ENCODE measurements around the gene ITPR3. TPM values are rescaled to one million over a fixed set of nuclear protein-coding genes. Genes with fewer than 3 reads are reported as not detected.
A peak's percentile ranks its signal among the peaks of the same experiment; 100 is the strongest.

Gene ITPR3
- total and polyA plus RNA-seq, 4 donors: 0.49 to 2.8 (median 0.71) TPM

DNA sequence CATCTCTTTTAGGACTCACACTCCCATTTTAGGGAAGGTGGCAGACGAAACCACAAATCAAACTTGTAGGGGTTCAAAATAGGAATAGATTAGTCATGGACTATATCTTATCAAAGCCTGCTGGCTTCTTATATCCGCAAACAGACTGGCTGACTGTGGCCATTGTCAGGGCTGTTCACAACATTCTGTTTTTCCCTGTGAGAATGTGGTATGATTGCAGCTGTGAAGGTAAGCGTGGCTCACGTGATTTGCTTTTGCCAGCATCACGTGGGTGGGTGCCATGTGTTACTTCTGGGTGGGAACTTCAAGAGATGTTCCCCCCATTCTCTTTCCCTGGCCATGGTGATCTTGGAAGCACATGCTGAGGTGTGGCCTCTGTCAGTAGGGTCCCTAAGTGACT lies 119.7 kb downstream of the ITPR3 start:
- Histone ChIP-seq H3K9me3 (ENCODE audit: control insufficient read depth in 4 of 4, low read length in 3 of 4) (no peaks in the 10 kb centered on the region), H3K4me3 (ENCODE audit: low read depth in 1 of 3, low read length in 3 of 3) (no peak overlapping the region), H3K27me3 (ENCODE audit: control insufficient read depth in 4 of 4, insufficient read depth in 4 of 4, low read length in 3 of 4) (no peaks in the 10 kb centered on the region), H3K4me1 (ENCODE audit: control insufficient read depth in 4 of 4, insufficient read depth in 4 of 4, low read length in 3 of 4) (peaks cover 13 to 59% (median 44%) of the 10 kb centered on the region in 4 donors), H3K27ac (ENCODE audit: low read depth in 1 of 2, low read length in 2 of 2) (peak overlapping the region; percentile 87 to 93), H3K36me3 (ENCODE audit: control insufficient read depth in 4 of 4, insufficient read depth in 3 of 4, low read depth in 1 of 4, low read length in 3 of 4) (no peaks in the 10 kb centered on the region), H3K9ac (ENCODE audit: low read depth in 1 of 2, low read length in 2 of 2) (no peak overlapping the region)
- TF ChIP-seq JUND (IDR thresholded peaks at IDR 0.05) (no peak), ATF3 (IDR thresholded peaks at IDR 0.05) (no peak), ZBTB33 (IDR thresholded peaks at IDR 0.05) (no peak), EGR1 (IDR thresholded peaks at IDR 0.05; ENCODE audit: low read depth in 2 of 2) (no peak), GABPA (IDR thresholded peaks at IDR 0.05 in 1 of 2, conservative IDR thresholded peaks at IDR 0.05 in 1 of 2) (no peak), REST (IDR thresholded peaks at IDR 0.05) (no peak), FOXA1 (IDR thresholded peaks at IDR 0.05) (no peak), HNF4G (IDR thresholded peaks at IDR 0.05) (no peak)
- TF ChIP-seq, protein P1, sequence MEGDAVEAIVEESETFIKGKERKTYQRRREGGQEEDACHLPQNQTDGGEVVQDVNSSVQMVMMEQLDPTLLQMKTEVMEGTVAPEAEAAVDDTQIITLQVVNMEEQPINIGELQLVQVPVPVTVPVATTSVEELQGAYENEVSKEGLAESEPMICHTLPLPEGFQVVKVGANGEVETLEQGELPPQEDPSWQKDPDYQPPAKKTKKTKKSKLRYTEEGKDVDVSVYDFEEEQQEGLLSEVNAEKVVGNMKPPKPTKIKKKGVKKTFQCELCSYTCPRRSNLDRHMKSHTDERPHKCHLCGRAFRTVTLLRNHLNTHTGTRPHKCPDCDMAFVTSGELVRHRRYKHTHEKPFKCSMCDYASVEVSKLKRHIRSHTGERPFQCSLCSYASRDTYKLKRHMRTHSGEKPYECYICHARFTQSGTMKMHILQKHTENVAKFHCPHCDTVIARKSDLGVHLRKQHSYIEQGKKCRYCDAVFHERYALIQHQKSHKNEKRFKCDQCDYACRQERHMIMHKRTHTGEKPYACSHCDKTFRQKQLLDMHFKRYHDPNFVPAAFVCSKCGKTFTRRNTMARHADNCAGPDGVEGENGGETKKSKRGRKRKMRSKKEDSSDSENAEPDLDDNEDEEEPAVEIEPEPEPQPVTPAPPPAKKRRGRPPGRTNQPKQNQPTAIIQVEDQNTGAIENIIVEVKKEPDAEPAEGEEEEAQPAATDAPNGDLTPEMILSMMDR (IDR thresholded peaks at IDR 0.05; ENCODE audit: low read depth, low read length, missing input control): no peak
- 88% methylated on average over 5 of the region's 5 CpGs for WGBS
- no peak for DNase-seq (ENCODE audit: low spot score)

GRCh38 chr6:33742092-33742491 lies 121.0 kb downstream of the ITPR3 start:
- TF ChIP-seq ZBTB33 (IDR thresholded peaks at IDR 0.05): no peak
- TF ChIP-seq JUND (IDR thresholded peaks at IDR 0.05): no peak
- no peak for TF ChIP-seq HNF4A (conservative IDR thresholded peaks at IDR 0.05)
- TF ChIP-seq HNF4G (IDR thresholded peaks at IDR 0.05): no peak
- no peak for TF ChIP-seq NR2F2 (IDR thresholded peaks at IDR 0.05)
- TF ChIP-seq SP1 (IDR thresholded peaks at IDR 0.05): no peak
- no peak for TF ChIP-seq REST (IDR thresholded peaks at IDR 0.05)
- Histone ChIP-seq H3K4me1 (ENCODE audit: control insufficient read depth in 4 of 4, insufficient read depth in 4 of 4, low read length in 3 of 4) (peaks cover 13 to 68% (median 52%) of the 10 kb centered on the region in 4 donors), H3K9ac (ENCODE audit: low read depth in 1 of 2, low read length in 2 of 2) (no peak overlapping the region), H3K9me3 (ENCODE audit: control insufficient read depth in 4 of 4, low read length in 3 of 4) (no peaks in the 10 kb centered on the region), H3K27me3 (ENCODE audit: control insufficient read depth in 4 of 4, insufficient read depth in 4 of 4, low read length in 3 of 4) (no peaks in the 10 kb centered on the region), H3K4me3 (ENCODE audit: low read depth in 1 of 3, low read length in 3 of 3) (no peak overlapping the region), H3K36me3 (ENCODE audit: control insufficient read depth in 4 of 4, insufficient read depth in 3 of 4, low read depth in 1 of 4, low read length in 3 of 4) (no peaks in the 10 kb centered on the region), H3K27ac (ENCODE audit: low read depth in 1 of 2, low read length in 2 of 2) (no peak overlapping the region)
- DNase-seq (ENCODE audit: low spot score): no peak
- 79% methylated on average over 9 of the region's 9 CpGs for WGBS
